Limb (tissue), 2 donors: ENCODE results near the gene NUDT5.

Experiments
- DNase-seq, 2 donors: peaks; one replicate each; pipeline ENCODE4 v3.0.0-alpha.2; 2016; ENCODE audit errors: extremely low spot score in 2 of 2

The NUDT5 gene

DNA sequence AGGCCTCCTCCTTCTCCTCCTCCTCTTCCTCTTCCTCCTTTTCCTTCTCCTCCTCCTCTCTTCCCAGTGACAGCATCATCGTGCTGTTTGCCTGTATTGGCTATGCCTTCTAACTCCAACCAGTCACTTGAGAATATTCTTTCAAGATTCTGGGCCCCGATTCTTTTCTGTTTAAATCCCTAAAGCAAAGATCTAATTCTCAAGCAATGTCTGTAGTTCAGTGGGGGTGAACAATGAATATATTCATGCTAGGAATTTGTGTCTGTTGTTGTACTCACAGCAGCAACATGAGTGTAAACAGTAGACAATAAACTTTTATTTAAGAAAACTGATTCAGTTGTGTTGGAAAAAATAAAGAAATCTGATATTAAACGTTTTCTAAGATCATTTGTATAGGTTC lies 30.7 kb downstream of the NUDT5 start:
- DNase-seq, result no peak

DNA sequence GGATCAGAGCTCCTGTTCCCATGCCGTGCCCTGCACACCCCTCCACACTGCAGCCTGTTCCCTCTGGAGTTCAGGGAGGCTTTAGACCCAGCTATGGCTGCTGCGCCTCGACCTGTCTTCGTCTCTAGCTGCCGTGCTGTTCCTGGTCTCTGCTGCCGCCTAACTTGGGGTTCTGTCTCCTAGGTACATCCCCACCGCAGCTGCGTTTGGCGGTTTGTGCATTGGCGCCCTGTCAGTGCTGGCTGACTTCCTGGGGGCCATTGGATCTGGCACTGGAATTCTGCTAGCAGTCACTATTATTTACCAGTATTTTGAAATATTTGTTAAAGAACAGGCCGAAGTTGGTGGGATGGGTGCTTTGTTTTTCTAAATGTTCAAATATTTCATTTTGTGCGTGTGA lies 31.6 kb downstream of the NUDT5 start:
- no peak for DNase-seq

DNA sequence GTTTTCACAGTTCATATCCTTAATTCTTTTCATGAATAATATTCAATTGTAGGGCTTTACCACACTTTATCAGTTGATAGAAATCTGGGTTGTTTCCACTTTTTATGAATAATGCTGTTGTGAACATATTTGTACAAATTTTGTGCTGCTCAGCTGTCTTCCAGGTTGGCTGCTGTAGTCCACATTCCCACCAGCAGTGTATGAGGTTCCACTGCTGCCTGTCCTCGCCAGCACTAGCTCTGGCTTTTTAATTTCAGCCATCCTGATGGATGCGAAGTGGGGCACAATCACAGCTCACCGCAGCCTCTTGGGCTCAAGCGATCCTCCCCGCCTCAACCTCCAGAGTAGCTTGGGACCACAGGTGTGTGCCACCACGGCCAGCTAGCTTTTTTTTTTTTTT lies 32.8 kb downstream of the NUDT5 start:
- DNase-seq, result no peak

DNA sequence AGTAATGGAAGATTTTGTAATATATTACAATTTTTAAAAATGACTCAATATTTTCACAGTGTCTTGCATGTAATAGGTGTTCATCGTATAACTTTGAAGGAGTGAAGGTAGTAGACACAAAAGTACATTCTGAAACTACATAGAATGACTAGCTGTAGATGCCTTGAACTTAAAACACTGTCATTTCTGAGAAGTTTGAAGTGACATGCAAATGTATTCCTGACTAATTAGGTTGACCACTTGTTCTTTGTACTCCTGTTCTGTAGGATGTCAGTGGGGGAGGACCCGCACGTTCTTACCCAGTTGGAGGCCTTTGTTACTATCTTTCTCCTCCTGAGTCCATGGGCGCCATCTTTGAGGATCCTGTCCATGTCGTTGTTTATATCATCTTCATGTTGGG lies 35.0 kb downstream of the NUDT5 start:
- no peak for DNase-seq

DNA sequence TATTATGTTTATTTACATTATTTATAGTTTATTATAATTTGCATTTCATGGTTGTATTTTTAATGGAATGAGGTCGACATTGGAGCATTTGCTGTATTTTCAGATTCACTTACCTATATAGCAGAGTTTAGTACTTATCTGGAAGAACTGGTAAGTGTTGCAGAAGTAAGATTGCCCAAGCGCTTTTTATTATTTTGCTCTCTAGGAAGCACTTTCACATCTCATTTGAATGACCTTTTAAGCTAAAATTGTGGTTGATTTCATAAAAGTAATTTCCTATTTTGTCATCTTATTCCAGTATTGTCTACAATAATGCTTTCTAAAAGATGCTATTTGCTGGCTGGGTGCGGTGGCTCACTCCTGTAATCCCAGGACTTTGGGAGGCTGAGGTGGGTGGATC lies 37.6 kb downstream of the NUDT5 start:
- DNase-seq, result no peak

DNA sequence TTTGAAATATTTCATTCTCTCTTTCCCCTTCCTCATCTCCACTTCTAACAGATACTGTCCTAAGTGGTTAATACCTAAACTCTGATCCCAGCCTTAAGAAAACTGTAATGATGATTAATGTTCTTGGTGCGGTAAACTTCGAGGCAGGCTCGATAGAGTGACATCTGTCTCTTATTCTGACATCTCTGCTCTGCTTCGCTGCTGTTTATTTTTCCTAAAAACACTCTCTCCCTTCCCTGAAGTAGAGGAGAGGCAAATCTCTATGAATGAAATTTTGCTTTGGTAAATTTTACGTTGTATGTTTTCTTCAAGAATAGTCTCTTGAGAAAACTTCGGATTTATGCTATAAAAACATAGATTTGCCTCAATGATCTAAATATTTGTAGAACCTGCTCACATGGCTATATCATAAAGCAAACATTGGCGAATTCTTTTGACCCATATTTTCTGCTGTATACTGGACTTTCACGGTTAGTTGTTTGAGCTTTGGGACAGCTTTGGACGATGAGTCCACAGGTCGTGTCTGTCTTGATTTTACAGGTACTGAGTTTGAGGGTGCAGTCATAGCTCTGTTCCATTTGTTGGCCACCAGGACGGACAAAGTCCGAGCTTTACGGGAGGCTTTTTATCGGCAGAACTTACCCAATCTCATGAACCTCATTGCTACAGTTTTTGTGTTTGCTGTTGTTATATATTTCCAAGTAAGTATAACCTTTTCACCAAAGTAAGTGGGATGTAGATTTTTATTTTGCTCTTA lies 39.1 kb downstream of the NUDT5 start:
- no peak for DNase-seq

DNA sequence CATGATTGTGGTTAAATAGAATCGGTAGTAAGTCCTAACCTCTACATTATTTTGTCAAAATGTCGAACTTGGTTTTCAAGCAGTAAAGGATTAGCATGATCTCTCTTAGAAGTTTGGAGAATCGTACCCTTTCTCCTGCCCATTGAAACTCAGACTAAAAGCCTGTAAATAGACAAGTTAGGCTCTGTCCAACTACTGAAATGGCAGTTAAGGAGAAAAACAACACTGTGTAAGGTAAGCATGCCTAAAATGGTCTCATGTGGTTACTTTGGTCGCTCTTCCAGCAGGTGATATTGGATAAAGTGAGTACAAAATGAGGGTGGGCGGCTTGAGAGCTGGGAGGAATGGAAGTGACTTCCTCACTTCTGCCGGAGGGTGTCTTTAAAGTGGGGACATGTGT lies 41.2 kb downstream of the NUDT5 start:
- no peak for DNase-seq

DNA sequence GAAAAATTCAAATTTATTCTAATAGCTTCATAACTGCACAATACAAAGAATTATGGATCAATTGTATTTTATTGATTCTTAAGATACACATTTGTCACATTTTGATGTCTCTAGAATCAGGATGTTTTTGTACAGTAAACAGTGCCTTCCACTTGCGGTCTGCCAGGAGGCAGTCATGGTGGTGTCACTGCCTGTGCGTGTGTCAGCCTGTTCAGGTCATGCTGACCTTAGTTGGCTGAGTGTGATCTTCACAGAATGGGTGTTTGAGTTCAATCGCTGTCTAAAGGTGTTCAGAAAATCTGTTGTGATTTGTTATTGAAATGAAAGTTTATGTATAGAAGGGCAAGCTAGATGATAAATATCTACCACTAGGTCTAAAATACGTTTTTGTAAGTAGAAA lies 45.5 kb downstream of the NUDT5 start:
- DNase-seq, result no peak

DNA sequence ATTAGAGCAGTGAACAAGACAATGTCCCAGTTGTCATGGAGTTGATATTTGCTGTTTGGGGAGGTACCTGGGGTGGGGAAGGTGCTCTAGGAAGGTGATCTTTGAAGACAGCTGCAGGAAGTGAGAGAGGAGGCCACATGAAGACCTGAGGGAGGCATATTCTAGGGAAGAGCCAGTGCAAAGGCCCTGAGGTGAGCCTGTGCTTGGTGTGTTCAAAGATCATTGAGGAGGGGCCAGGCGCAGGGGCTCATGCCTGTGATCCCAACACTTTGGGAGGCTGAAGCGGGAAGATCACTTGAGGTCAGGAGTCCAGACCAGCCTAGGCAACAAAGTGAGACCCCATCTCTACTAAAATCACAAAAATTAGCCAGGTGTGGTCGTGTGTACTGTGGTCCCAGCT lies 51.2 kb downstream of the NUDT5 start:
- DNase-seq, result no peak

DNA sequence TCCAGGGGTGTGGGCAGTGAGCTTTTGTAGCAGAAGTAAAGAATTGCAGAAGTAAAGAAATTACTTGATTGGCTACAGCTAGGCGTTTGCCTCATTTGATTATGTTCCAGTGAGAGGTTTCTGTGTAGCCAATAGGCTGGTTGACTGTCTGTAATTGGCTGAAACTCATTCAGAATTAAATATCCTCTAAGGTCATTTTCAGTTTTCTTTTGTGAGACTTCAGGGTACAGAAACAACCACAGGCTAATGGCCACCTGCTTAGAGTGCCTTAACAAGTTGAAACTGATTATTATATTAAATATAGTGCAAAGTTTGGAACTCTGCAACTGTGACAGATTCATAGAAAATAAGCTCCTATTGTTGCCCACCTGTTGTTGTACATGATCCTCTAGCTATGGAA lies 55.7 kb downstream of the NUDT5 start:
- DNase-seq, result no peak

DNA sequence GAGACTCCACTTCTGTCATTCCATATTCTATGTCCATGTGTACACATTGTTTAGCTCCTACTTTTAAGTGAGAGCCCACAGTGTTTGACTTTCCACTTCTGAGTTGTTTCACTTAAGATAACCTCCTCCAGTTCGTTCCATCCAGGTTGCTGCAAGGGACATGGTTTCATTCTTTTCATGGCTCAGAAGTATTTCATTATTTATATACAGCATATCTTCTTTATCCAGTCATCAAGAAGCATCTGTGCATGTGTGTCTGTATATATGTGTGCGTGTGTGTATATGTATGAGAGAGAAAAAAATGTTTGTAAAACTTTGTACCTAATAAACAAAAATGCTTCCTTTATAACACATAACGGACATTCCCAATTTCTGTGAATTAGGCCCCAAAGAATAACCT lies 60.1 kb downstream of the NUDT5 start:
- no peak for DNase-seq

DNA sequence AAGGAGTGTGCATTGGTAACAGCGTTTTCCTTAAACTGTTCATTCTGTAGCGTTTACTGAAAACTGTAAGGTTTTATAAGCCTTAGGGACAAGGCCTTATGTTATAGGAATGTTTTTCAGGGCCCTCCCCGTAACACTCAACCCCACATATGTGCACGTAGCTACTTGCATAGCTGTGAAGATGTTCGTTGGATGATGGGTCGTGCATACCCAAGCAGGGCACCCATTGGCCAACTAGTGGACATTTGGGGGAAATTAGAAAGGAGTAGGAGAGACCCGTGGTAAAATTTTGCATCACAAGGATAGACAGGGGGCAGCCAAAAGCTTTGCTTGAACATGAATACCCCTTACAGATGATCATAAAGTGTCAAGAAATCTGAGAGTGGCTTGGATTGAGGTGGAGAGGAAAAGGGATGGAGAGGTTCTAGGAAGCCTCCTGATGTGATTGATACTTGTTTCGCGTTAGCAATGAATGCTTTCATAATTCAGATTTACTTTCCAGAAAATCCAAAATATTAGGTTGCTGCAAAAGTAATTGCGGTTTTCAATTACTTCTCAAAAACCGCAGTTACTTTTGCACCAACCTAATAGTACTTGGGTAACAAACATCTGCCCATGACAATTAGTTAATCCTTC lies 65.3 kb downstream of the NUDT5 start:
- peak; percentile 57 to 77 for DNase-seq

DNA sequence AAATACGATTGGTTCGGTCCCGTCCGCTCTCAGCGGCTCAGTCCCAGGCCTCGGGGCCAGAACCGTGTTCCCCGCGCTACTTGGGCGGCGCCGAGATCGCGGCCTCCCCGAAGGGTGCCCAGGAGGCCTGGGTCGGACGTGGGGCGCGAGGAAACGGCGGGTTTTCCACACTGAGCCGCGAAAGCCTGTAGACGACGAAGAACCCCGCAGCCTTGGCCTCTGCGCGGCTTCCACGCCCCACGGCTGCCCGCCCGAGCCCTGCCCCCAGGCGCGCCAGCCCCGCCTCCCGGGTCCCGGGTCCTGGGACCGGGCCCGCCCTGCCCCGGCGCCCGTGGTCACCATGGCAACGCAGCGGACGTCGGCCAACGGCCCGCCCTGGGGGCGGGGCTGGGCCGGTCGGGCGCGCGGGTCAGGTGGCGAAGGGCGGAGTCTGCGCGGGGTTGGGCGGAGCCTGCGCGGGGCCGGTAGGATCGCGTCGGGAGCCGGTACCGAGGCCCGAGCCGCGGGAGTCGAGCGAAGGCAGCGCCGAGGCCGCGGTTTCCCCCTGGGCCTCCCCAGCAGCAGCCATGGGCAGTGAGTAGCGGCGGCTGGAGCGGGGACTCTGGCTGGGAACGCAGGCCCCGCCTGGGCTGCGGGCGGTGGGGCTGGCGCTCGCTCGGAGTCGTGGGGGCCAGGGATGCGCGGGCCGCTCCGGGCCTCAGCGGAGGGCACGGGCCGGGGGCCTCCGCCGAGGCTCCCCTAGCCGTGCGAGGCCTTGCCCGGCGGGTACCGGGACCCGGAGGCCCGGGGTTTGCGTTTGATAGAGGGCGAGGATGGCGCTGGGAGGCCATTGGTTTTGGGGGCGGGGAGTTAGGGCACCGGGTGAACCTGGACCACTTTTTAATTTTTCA lies 66.2 kb downstream of the NUDT5 start, which contains the start of gene SEC61A2:
Gene SEC61A2, plus strand, starts transcription at position 456 of the 890 bp plus-strand sequence. Its CDS starts 111 bp downstream, at position 567.
- DNase-seq, result peak; percentile 89 to 98

DNA sequence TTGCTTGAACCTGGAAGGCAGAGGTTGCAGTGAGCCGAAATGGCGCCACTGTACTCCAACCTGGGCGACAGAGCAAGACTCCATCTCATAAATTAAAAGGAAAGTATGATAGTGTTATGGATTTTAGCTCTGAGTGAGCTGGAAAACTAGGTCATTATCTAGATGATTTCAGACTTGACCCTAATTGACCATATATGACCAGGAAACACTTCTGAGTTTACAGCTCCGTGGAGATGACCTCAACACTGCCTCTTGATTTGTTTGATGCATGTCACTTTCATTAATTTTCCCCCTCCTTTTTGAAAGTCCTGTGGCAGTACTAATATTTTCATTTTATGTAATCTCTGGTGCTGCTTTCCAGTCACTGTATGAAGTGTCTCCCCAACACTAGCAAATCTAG lies 74.0 kb downstream of the NUDT5 start:
- no peak for DNase-seq
